Epithelial cell of esophagus (primary cell): ENCODE data around the gene SNX11.

Source experiments
- DNase-seq: peaks from one replicate; pipeline ENCODE4 v3.0.0; 2010; ENCODE audit warnings: low read depth
- H3K4me3 ChIP-seq: 2 replicates; pipeline ENCODE4 v1.5.1; 2011; ENCODE audit warnings: mild to moderate bottlenecking, low read length, control low read depth
- TF ChIP-seq, protein P1 (sequence below): IDR thresholded peaks from 2 replicates; pipeline ENCODE4 v1.5.1; 2011; ENCODE audit warnings: low read depth, mild to moderate bottlenecking, low read length, control low read depth, inconsistent platforms; ENCODE audit not compliant: insufficient read depth; ENCODE audit errors: missing control alignments

Gene SNX11

DNA sequence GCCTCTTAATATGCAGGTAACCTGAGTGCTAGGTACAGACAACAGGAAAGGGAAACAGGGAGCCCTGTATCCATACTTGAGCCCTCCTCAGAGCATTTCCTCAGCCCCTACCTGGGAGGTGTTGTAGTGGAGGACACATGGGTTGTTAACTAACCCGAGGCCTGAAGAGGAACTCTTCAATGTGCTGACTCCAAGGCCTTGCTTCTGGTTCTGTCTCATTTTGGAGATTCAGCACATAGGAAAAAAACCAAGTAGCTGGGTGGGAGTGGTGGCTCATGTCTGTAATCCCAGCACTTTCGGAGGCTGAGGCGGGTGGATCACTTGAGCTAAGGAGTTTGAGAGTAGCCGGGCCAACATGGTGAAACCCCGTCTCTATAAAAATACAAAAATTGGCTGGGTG, 24.8 kb downstream of the SNX11 start:
- no peak for DNase-seq
- H3K4me3 ChIP-seq: no peak overlapping the region
- TF ChIP-seq, protein P1, sequence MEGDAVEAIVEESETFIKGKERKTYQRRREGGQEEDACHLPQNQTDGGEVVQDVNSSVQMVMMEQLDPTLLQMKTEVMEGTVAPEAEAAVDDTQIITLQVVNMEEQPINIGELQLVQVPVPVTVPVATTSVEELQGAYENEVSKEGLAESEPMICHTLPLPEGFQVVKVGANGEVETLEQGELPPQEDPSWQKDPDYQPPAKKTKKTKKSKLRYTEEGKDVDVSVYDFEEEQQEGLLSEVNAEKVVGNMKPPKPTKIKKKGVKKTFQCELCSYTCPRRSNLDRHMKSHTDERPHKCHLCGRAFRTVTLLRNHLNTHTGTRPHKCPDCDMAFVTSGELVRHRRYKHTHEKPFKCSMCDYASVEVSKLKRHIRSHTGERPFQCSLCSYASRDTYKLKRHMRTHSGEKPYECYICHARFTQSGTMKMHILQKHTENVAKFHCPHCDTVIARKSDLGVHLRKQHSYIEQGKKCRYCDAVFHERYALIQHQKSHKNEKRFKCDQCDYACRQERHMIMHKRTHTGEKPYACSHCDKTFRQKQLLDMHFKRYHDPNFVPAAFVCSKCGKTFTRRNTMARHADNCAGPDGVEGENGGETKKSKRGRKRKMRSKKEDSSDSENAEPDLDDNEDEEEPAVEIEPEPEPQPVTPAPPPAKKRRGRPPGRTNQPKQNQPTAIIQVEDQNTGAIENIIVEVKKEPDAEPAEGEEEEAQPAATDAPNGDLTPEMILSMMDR: no peak

DNA sequence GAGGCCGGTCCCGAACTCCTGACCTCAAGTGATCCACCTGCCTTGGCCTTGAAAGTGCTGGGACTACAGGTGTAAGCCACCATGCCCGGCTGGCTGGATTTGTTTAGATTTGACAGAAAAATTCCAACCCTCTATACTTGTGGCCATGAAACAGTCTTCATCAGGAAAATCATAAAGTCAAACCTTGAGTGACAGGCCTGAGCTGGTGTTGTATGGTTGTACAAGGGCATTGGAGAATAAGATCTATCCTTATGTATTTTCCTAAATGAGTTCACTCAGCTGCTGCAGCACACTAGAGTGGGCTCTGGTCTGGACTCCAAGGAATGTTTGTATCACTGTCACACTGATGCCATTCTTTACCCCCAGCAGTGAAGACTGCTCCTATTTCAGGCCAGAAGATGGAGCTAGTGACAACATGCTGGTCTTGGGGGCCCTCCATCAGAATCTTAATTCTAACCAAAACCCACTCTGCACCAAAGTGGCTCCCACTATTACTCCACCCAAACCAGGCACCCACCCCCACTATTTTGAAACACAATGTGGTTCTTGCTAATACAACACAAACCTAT, 27.4 kb downstream of the SNX11 start:
- DNase-seq: no peak
- TF ChIP-seq, protein P1: no peak
- no peak overlapping the region for H3K4me3 ChIP-seq

DNA sequence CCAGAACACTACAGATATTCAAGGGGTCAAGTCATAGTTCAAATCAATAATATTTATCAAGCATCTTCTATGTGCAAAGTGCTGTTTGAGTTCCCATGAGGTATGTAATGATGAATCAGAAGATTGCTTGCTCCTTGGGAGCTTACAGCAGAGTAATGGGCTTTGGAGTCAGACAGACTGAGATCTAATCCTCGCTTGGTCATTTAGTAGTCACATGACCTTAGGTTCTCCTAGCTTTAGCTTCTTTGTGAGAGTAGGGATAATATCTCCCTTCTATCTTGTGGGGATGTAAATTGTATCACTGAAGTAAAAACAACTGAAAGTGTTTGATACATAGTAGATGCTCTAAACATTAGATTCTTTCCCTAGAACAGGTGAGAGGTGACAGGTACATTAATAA, 30.1 kb downstream of the SNX11 start:
- no peak overlapping the region for H3K4me3 ChIP-seq
- TF ChIP-seq, protein P1: no peak
- DNase-seq: no peak

DNA sequence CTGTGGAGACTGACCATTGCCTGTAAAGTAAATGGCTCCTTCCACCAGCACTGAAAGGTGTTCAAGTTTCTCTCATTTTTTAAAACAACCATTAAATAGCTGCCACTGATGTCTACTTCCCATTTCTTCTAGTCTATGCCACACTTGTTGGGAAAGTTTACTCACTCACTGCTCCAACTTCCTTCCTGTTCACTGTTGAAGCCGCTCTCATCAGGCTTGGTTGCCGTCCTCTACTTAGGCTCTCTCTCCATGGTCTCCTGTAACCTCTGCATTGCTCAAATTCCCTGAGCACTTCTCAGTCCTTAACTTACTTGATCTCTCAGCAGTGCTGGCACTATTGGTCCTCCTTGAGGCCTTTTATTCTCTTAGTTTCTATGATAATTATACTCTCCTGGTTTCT, 32.4 kb downstream of the SNX11 start:
- TF ChIP-seq, protein P1: no peak
- no peak overlapping the region for H3K4me3 ChIP-seq
- no peak for DNase-seq

DNA sequence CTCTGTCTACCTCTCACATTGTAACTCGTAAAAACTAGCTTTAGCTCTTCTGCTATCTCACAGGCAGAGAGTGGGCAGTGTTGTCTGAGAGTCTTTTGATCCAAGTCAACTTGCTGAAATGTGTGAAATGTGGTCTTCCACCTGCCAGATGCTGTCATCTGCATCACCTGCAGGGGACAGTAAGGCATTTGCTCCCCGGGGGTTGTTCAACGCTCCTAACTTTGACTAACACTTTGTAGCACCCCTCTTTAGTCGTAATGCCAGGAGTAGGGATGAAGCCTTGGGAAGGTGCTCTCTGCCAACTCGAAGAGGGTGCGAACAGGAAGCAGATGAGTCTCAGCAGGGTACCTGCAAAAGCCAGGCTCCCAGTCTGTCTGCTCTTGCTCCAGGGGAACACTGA, 36.1 kb downstream of the SNX11 start:
- TF ChIP-seq, protein P1: no peak
- DNase-seq: no peak
- no peak overlapping the region for H3K4me3 ChIP-seq

DNA sequence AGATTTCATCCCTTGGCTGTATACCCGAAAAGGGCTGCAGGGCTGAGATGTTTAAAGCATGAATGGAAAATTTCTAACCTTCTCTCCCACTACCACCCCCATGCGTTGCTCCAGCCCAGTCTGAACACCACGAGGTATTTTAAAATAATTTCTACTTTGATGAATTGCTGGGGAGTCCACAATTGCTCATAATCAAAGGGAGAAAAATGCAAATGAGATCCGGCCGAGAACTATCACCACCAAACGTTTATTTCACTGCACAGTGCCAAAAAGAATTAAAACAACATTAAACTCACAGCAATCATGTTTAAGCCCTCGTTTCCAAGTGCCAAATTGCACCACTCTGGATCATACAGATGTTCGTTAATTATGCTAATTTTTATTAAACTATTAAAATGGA, 36.7 kb downstream of the SNX11 start:
- DNase-seq: no peak
- TF ChIP-seq, protein P1: no peak
- no peak overlapping the region for H3K4me3 ChIP-seq
